ENCODE measurements around the gene MCC.

MCC gene

GRCh38 chr5:113246361-113246870, 241.8 kb downstream of the MCC start:
- TF ChIP-seq ZSCAN30 (tag by site-specific recombination; IDR thresholded peaks at IDR 0.05) (no peak), ZNF423 (tag by site-specific recombination; IDR thresholded peaks at IDR 0.05) (no peak), TSHZ1 (tag by site-specific recombination; IDR thresholded peaks at IDR 0.05; ENCODE audit: borderline replicate concordance) (no peak), ZNF830 (tag by site-specific recombination; IDR thresholded peaks at IDR 0.05; ENCODE audit: low read depth) (no peak), ZNF18 (tag by site-specific recombination; IDR thresholded peaks at IDR 0.05) (no peak), ZNF518A (tag by site-specific recombination; conservative IDR thresholded peaks at IDR 0.05; ENCODE audit: low read depth) (no peak), ZFHX2 (tag by site-specific recombination; conservative IDR thresholded peaks at IDR 0.05) (no peak), ZNF544 (tag by site-specific recombination; IDR thresholded peaks at IDR 0.05) (no peak), TCF7L2 (IDR thresholded peaks at IDR 0.05; ENCODE audit: borderline replicate concordance, low read depth, low read length) (no peak), ZBTB20 (tag by site-specific recombination; IDR thresholded peaks at IDR 0.05) (no peak), ZNF785 (tag by site-specific recombination; IDR thresholded peaks at IDR 0.05) (no peak), ZNF488 (tag by site-specific recombination; IDR thresholded peaks at IDR 0.05) (no peak), ZNF2 (tag by site-specific recombination; IDR thresholded peaks at IDR 0.05) (no peak), ZBTB7A (tag by site-specific recombination; IDR thresholded peaks at IDR 0.05; ENCODE audit: low read depth) (no peak)
- H3K27ac ChIP-seq (ENCODE audit: extremely low read depth, low read depth, low read length): no peak overlapping the region
- H3K4me3 ChIP-seq (ENCODE audit: low read depth, low read length): no peak overlapping the region
- no peaks in the 10 kb centered on the region for H3K36me3 ChIP-seq (ENCODE audit: control insufficient read depth in 2 of 2, insufficient read depth in 1 of 2, low read length in 2 of 2)
- H3K9me3 ChIP-seq (ENCODE audit: control insufficient read depth, insufficient read depth, low read depth, low read length): no peaks in the 10 kb centered on the region
- peaks cover 25% of the 10 kb centered on the region for H3K4me1 ChIP-seq (ENCODE audit: control insufficient read depth, insufficient read depth, low read length)
- ChIA-PET POLR2A (no interaction called here), CTCF (no interaction called here)
